Measurements from ENCODE around the gene NXN.

NXN gene

DNA sequence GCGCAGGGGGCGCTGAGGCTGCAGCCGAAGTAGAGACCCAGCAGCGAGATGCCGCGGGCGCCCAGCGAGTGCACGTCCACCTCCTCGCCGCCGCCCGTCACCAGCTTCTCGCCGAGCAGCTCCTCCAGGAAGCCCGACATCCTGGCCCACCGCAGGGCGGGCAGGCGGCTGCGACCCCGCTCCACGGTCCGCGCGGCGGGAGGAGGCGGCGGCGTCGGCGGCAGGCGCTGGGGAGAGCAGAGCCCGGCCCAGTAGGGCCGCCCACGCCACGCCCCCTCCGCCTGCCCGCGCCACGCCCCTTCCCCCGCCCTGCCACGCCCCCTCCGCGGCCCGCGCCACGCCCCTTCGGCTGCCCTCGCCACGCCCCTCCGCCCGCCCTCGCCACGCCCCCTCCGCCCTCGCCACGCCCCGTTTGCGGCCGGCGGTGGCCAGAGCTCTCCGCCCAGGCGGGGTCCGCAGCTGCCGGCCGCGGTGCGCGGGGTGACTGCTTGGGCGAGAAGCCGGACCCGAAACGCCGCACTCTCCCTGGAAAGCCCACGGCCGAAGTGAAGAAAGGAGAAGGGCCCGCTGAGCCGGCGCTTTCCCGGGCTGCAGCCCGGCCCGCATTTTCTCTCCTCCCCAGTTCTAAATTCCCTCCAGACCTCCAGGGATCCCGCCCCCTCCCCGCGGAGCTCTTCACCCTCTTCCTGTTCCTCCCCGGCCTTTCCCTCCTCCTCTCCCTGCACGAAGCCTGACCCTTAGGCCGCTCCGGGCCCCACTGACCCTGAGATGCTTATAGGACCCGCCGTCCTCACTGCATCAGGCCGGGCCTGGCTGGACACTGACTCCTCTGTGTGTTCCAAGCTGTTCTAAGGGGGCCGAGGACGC, at the start of gene NXN:
Gene NXN (minus strand): TSS at position 238 of the 867 bp plus-strand sequence.
- no peak for DNase-seq (ENCODE audit: low read depth)
- H3K4me3 ChIP-seq (ENCODE audit: low read depth, low read length), result peak within 1 kb of the TSS; percentile 81

DNA sequence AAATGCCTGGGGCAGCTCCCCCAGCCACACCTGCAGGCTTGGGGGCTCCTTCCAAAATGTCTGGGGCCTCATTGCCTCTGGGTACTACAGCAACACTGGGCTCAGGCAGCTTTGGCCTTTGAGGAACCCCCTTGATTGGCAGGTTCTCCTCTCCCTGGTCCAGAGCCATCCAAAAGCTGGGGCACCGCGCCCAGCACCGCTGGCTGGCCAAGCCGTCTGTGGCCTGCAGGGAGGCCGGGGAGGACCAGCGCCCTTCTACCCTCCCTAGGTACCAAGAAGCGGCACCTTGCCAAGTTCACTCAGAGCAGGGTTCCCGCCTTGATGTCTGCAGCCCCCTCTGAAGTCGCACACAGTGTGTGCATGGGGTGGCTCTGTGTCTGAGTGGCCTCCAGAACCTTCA, 47.5 kb upstream of the NXN start:
- no peak for DNase-seq (ENCODE audit: low read depth)
- no peak overlapping the region for H3K4me3 ChIP-seq (ENCODE audit: low read depth, low read length)

GRCh38 chr17:1026599-1026975, 47.0 kb upstream of the NXN start:
- no peak overlapping the region for H3K4me3 ChIP-seq (ENCODE audit: low read depth, low read length)
- no peak for DNase-seq (ENCODE audit: low read depth)

DNA sequence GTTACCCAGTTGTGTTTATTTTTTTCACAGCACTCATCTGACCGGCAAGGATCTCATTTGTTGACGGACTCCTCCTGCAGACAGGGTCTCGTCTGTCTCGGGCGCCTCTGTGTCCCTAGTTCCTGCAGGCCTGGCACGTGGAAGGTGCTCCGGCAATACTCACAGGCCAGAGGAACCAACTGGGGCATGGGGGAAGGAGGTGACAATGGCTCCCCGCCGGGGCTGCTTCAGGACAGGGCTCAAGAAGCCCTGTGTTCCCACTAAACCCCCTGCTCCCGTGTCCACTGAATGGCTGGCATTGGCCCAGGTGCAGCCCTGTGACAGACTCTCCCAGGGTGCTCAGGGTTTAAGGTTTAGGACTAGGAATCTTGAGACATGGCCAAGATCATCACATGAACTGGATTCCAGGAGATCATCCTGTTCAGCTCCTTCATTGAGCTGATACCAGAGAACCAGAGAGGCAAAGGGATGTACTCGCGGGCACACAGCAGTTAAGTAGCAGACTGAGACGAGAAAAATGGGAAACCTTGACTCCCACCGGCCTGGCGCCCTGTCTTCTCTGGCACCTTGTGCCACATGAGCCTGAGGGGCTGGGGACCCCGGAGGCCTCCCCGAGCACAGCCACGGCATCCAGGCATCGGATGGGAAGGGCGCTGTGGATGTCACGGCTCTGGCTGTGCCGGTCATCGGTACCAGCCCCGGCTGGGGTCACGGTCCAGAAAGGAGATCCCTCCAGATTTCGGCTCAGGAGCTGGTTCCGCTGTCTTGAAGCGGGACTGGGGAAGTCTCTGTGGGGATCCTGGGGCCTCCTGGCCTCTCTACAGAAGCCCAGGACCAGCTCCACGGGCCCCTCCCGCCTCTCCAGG, 46.4 kb upstream of the NXN start:
- DNase-seq (ENCODE audit: low read depth), result no peak
- H3K4me3 ChIP-seq (ENCODE audit: low read depth, low read length), result no peak overlapping the region

GRCh38 chr17:1024076-1024475, 44.5 kb upstream of the NXN start:
- H3K4me3 ChIP-seq (ENCODE audit: low read depth, low read length), result no peak overlapping the region
- no peak for DNase-seq (ENCODE audit: low read depth)

GRCh38 chr17:1022278-1023024, 42.9 kb upstream of the NXN start:
- no peak overlapping the region for H3K4me3 ChIP-seq (ENCODE audit: low read depth, low read length)
- no peak for DNase-seq (ENCODE audit: low read depth)

GRCh38 chr17:1021147-1021546, 41.6 kb upstream of the NXN start:
- DNase-seq (ENCODE audit: low read depth), result no peak

DNA sequence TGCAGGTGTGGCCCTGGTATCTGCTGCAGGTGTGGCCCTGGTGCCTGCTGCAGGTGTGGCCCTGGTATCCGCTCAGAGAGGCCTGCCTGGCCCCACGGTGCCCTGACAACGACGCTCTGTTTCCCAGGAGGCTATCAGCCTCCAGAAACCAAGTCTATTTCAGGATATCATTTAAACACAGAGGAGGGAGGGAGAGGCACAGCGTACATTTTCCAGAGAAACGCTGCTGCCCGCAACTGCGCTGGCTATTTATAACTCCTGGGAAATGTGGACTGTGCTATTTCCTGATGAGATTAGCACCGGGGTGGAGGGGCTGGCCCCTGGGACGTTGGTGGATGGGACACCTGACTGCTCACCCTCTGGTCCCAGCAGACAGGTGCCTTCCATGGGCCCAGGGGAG, 39.9 kb upstream of the NXN start:
- no peak for DNase-seq (ENCODE audit: low read depth)
- no peak overlapping the region for H3K4me3 ChIP-seq (ENCODE audit: low read depth, low read length)

More at GRCh38 chr17:1021147-1021546, 41.6 kb upstream of the NXN start:
- no peak overlapping the region for H3K4me3 ChIP-seq (ENCODE audit: low read depth, low read length)

DNA sequence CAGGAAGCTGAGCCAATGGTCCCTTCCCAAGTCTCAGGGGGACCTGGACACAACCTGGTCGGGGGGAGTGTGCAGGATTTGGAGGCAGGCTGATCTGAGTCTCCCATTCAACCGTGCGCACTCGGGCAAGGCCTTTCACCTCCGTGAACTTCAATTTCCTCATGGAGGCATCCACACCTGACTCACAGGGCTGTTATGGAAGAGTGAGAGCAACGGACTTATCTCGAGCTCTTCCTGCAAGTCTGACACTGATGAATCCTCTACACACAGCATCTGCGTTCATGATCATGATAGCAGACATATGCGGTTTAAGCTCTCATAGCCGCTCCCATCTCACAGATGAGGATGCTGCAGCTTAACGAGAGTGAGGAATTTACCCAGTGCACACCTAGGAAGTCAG, 39.0 kb upstream of the NXN start:
- no peak for DNase-seq (ENCODE audit: low read depth)
- no peak overlapping the region for H3K4me3 ChIP-seq (ENCODE audit: low read depth, low read length)

DNA sequence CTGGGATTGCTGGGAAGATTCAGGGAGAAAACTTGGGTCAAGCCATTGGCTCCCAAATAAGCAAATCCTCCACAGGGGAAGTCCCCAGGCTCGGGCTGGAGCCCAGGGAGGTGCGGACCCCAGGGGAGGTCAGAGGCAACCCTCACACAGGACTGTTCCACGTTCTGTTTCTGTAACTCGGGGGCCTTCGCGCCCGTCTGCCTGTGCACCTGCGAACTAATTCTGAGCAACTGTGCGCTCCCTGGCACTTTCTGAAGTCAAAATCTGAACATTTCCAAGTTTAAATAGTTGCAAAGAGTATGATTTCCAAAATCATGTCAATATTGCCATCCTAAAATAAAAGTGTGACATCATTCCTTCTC, 34.1 kb upstream of the NXN start:
- H3K4me3 ChIP-seq (ENCODE audit: low read depth, low read length), result no peak overlapping the region
- DNase-seq (ENCODE audit: low read depth), result no peak

- no peak for DNase-seq (ENCODE audit: low read depth)
- no peak overlapping the region for H3K4me3 ChIP-seq (ENCODE audit: low read depth, low read length)
These were observed 33.5 kb upstream of the NXN start for GRCh38 chr17:1012823-1013728.

DNA sequence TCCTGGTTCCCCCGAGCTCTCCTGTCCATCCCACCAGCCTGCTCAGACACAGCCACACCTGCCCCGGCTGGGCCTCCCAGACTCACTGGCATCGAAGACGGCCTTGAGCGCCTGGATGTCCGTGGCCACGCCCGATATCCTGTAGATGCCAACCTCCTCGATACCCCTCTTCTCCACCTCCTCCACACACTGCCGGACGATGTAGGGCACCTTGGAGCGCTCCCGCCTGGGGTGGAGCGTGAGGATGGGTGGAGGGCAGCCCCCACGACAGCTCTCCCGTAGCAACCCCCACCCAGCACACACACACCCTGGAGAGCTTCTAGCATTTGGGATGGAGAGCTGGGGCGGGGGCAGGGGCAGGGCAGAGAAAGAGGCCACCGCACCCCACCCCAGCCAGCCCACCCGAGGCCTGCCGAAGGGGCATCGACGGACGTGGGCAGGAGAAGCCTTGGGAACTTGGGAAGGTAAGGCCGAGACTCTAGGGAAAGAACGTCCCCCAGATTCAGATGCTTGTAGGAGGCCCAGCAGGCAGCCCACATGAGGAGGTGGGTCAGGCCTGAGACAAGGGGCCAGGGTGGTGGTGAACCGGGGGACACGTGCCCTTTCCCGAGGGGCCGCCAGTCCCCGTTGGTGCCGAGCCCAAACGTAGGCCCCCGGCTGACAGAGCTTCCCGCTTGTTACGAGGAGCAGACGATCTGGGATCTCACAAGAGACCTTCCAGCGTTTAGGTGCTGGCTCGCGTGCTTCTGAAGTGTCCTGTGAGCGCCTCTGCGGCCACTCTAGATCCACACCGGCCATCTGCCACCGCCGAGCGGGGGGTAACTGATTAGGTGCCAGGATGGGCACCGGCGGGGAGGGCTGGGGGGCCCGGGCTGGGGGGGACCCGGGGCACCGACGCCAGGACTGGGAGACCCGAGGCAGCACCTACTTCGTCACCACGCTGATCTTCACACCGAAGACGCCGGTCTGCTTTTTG, 32.5 kb upstream of the NXN start:
- no peak for DNase-seq (ENCODE audit: low read depth)
- H3K4me3 ChIP-seq (ENCODE audit: low read depth, low read length), result no peak overlapping the region

DNA sequence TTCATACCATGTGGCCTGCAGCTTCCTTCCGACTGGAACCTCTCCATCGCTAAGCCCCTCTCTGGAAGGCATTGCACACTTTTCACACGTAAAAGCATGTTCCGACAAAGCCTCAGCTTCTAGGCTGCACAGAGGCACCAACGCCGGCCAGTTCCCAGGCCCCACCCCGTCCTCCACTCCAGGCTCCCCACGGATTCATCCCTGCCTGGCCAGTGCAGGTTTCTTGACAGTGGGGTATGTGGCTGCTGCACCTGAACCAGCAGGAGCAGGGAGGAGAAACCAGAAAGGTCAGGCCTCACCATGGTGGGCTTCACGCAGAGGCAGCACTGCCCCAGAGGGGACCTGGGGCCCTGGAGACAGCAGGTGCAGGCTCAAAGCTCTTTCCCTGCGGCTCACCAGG, 31.6 kb upstream of the NXN start:
- no peak overlapping the region for H3K4me3 ChIP-seq (ENCODE audit: low read depth, low read length)
- DNase-seq (ENCODE audit: low read depth), result no peak

GRCh38 chr17:1010586-1010985, 31.0 kb upstream of the NXN start:
- no peak overlapping the region for H3K4me3 ChIP-seq (ENCODE audit: low read depth, low read length)
- no peak for DNase-seq (ENCODE audit: low read depth)

DNA sequence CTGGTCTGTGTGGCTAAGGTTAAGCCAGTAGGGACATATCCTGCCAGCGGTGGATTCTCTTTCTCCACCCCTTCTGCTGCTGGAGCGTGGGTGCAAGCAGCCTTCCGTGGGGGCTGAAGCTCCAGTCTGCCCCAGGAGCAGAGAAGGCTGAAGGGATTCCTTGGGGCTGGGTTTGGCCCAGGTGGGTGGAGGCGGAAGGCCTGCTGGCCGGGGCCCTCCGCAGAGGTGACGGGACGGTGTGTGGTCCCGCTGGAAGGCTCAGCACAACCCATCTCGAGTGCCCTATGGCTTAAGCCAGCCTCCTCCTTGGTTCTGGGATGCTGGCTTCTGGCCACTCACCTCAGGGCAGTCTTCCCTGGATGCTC, 30.5 kb upstream of the NXN start:
- H3K4me3 ChIP-seq (ENCODE audit: low read depth, low read length), result no peak overlapping the region

GRCh38 chr17:1009229-1010085, 29.9 kb upstream of the NXN start:
- H3K4me3 ChIP-seq (ENCODE audit: low read depth, low read length), result no peak overlapping the region
- DNase-seq (ENCODE audit: low read depth), result no peak

More for the DNA sequence above, 30.5 kb upstream of the NXN start:
- no peak for DNase-seq (ENCODE audit: low read depth)

Measured in skeletal muscle cell (primary cell).